H1 (cell line): ENCODE measurements around the gene BORCS6. TPM values are rescaled to one million over a fixed set of nuclear protein-coding genes. Genes with fewer than 3 reads are reported as not detected.

Experiments used
- CTCF ChIA-PET: fragments of 300-600 bp; sonication (Branson Sonifier 250); formaldehyde crosslinking; loops from one replicate; lab custom pipeline; 2021; ENCODE audit not compliant: partially characterized antibody; lab: Charles Lee
- POLR2A ChIA-PET: fragments of 300-600 bp; sonication (Branson Sonifier 250); formaldehyde crosslinking; loops from one replicate; lab custom pipeline; 2021; ENCODE audit warnings: inconsistent platforms; ENCODE audit not compliant: partially characterized antibody; lab: Charles Lee
- DNase-seq, 2 experiments: peaks; one replicate each; pipeline versions ENCODE4 v3.0.0 to v3.0.0-alpha.2; 2010 to 2022; ENCODE audit warnings: low spot score in 2 of 2, low read depth in 1 of 2, mixed read lengths in 1 of 2
- FAIRE-seq: peaks from 2 replicates; lab custom pipeline; 2011; peaks lifted over from hg19 to GRCh38; lab: Jason Lieb, UNC
- H2AFZ ChIP-seq: 2 replicates; pipeline ENCODE4 v1.8.1; 2012; ENCODE audit warnings: low read length, inconsistent platforms
- H2AK5ac ChIP-seq: 2 replicates; pipeline ENCODE4 v1.6.1; 2013; ENCODE audit warnings: low read depth, low read length
- H2BK120ac ChIP-seq: replicated peaks from 2 replicates; pipeline ENCODE3; 2013; ENCODE audit warnings: low read depth, low read length, inconsistent platforms
- H2BK12ac ChIP-seq: 2 replicates; pipeline ENCODE4 v1.6.1; 2013; ENCODE audit warnings: low read depth, low read length
- H2BK15ac ChIP-seq: 2 replicates; pipeline ENCODE4 v1.6.1; 2013; ENCODE audit warnings: low read length
- H2BK20ac ChIP-seq: 2 replicates; pipeline ENCODE4 v1.6.1; 2013; ENCODE audit warnings: low read length
- H2BK5ac ChIP-seq: 2 replicates; pipeline ENCODE4 v1.6.1; 2013; ENCODE audit warnings: low read depth, low read length
- H3K14ac ChIP-seq: 2 replicates; pipeline ENCODE4 v1.6.1; 2013; ENCODE audit warnings: inconsistent platforms; ENCODE audit not compliant: insufficient read length
- H3K18ac ChIP-seq: 2 replicates; pipeline ENCODE4 v1.6.1; 2013; ENCODE audit warnings: low read length; ENCODE audit errors: extremely low read depth
- H3K23ac ChIP-seq: 2 replicates; pipeline ENCODE4 v1.6.1; 2013; ENCODE audit warnings: inconsistent platforms; ENCODE audit not compliant: insufficient read length
- H3K23me2 ChIP-seq: 2 replicates; pipeline ENCODE4 v1.6.1; 2013; ENCODE audit warnings: low read depth, low read length
- H3K27ac ChIP-seq: 2 replicates; pipeline ENCODE4 v1.6.1; 2011; ENCODE audit warnings: low read depth, low read length, inconsistent platforms
- H3K27me3 ChIP-seq, 4 experiments: replicated peaks in 1 of 4; 1 replicate in 1 of 4; 2 replicates in 3 of 4; pipeline versions ENCODE4 v1.6.1 to v1.8.1; 2011 to 2013; ENCODE audit warnings: low read length in 3 of 4, mild to moderate bottlenecking in 3 of 4, inconsistent platforms in 2 of 4, mixed read lengths in 2 of 4, moderate library complexity in 1 of 4; ENCODE audit not compliant: control insufficient read depth in 3 of 4, insufficient read depth in 3 of 4; ENCODE audit errors: extremely low read depth in 1 of 4
- H3K36me3 ChIP-seq, 4 experiments: 2 replicates each; pipeline versions ENCODE4 v1.6.1 to v1.8.1; 2011 to 2013; ENCODE audit warnings: mild to moderate bottlenecking in 4 of 4, low read length in 3 of 4, moderate library complexity in 2 of 4, control low read depth in 1 of 4, inconsistent platforms in 1 of 4; ENCODE audit not compliant: insufficient read depth in 4 of 4, control insufficient read depth in 2 of 4
- H3K4ac ChIP-seq: replicated peaks from 2 replicates; pipeline ENCODE3; 2013; ENCODE audit warnings: low read length, low read depth, mixed read lengths, inconsistent platforms; ENCODE audit not compliant: insufficient read length
- H3K4me1 ChIP-seq, 4 experiments: replicated peaks in 1 of 4; 1 replicate in 1 of 4; 2 replicates in 3 of 4; pipeline versions ENCODE4 v1.6.1 to v1.8.1; 2011 to 2013; ENCODE audit warnings: low read length in 3 of 4, inconsistent platforms in 2 of 4, mixed read lengths in 1 of 4; ENCODE audit not compliant: insufficient read depth in 4 of 4, control insufficient read depth in 3 of 4
- H3K4me2 ChIP-seq, 2 experiments: 2 replicates each; pipeline versions ENCODE4 v1.6.1 to v1.8.1; 2011 to 2013; ENCODE audit warnings: low read depth in 2 of 2, low read length in 2 of 2, control low read depth in 1 of 2, inconsistent platforms in 1 of 2, mild to moderate bottlenecking in 1 of 2; ENCODE audit not compliant: insufficient read depth in 1 of 2
- H3K4me3 ChIP-seq, 4 experiments: fragments of 200-600, 300-600 bp in 1 of 4; sonication (generic), shearing (Covaris generic), sonication (Bioruptor Twin) in 1 of 4; 2 replicates each; pipeline versions ENCODE4 v1.5.1 to v1.8.1; 2011 to 2016; ENCODE audit warnings: low read length in 4 of 4, low read depth in 3 of 4, control low read depth in 2 of 4, inconsistent platforms in 2 of 4, mild to moderate bottlenecking in 2 of 4, mixed read lengths in 1 of 4, moderate library complexity in 1 of 4; ENCODE audit not compliant: insufficient read depth in 2 of 4; ENCODE audit errors: extremely low read depth in 1 of 4
- H3K56ac ChIP-seq: replicated peaks from 2 replicates; pipeline ENCODE3; 2013; ENCODE audit warnings: low read depth, mild to moderate bottlenecking, mixed read lengths, low read length, inconsistent platforms; ENCODE audit not compliant: insufficient read length
- H3K79me1 ChIP-seq: 2 replicates; pipeline ENCODE4 v1.6.1; 2013; ENCODE audit warnings: low read depth, low read length, control low read depth
- H3K79me2 ChIP-seq, 2 experiments: 2 replicates each; pipeline versions ENCODE4 v1.6.1 to v1.8.1; 2012 to 2013; ENCODE audit warnings: low read length in 2 of 2, mild to moderate bottlenecking in 2 of 2, inconsistent platforms in 1 of 2; ENCODE audit not compliant: insufficient read depth in 2 of 2, control insufficient read depth in 1 of 2
- H3K9ac ChIP-seq, 4 experiments: replicated peaks in 1 of 4; 1 replicate in 1 of 4; 2 replicates in 3 of 4; pipeline versions ENCODE4 v1.6.1 to v1.8.1; 2011 to 2013; ENCODE audit warnings: low read depth in 3 of 4, low read length in 3 of 4, control low read depth in 2 of 4, mild to moderate bottlenecking in 2 of 4, moderate library complexity in 2 of 4, inconsistent platforms in 1 of 4; ENCODE audit errors: extremely low read depth in 1 of 4
- H3K9me3 ChIP-seq, 2 experiments: 2 replicates each; pipeline versions ENCODE4 v1.6.1 to v1.8.1; 2012 to 2013; ENCODE audit warnings: mild to moderate bottlenecking in 2 of 2, moderate library complexity in 2 of 2, control low read depth in 1 of 2, inconsistent platforms in 1 of 2, low read depth in 1 of 2, low read length in 1 of 2, mixed read lengths in 1 of 2; ENCODE audit not compliant: insufficient read depth in 2 of 2
- H4K20me1 ChIP-seq, 2 experiments: replicated peaks in 1 of 2; 2 replicates each; pipeline versions ENCODE3 to v1.8.1; 2011 to 2013; ENCODE audit warnings: inconsistent platforms in 2 of 2, low read length in 2 of 2, mild to moderate bottlenecking in 1 of 2; ENCODE audit not compliant: insufficient read depth in 2 of 2, control insufficient read depth in 1 of 2
- H4K5ac ChIP-seq: 2 replicates; pipeline ENCODE4 v1.6.1; 2013; ENCODE audit warnings: low read length, low read depth, mixed read lengths, inconsistent platforms; ENCODE audit not compliant: insufficient read length
- H4K8ac ChIP-seq: 2 replicates; pipeline ENCODE4 v1.8.0; 2013; ENCODE audit warnings: mild to moderate bottlenecking, moderate library complexity, low read length, inconsistent platforms; ENCODE audit not compliant: insufficient read depth; ENCODE audit errors: extremely low read depth
- H4K91ac ChIP-seq: replicated peaks from 2 replicates; pipeline ENCODE3; 2013; ENCODE audit warnings: low read length, mixed read lengths, inconsistent platforms; ENCODE audit not compliant: insufficient read length
- BRCA1 ChIP-seq: IDR thresholded peaks from 2 replicates; pipeline ENCODE4 v1.6.1; 2012; ENCODE audit warnings: low read depth, low read length, improper control_type of control experiment
- CTBP2 ChIP-seq: IDR thresholded peaks from 2 replicates; pipeline ENCODE4 v1.7.0; 2011; ENCODE audit warnings: borderline replicate concordance, mild to moderate bottlenecking, moderate library complexity, mixed read lengths, low read length; ENCODE audit not compliant: insufficient read depth, insufficient read length
- E2F6 ChIP-seq: IDR thresholded peaks from 2 replicates; pipeline ENCODE4 v1.6.1; 2012; ENCODE audit warnings: inconsistent platforms
- EGR1 ChIP-seq: IDR thresholded peaks from 2 replicates; pipeline ENCODE4 v1.6.1; 2011; ENCODE audit warnings: low read depth, low read length, borderline replicate concordance
- MAFK ChIP-seq: IDR thresholded peaks from 2 replicates; pipeline ENCODE4 v1.6.1; 2012; ENCODE audit warnings: low read depth, mild to moderate bottlenecking, improper control_type of control experiment, low read length
- NRF1 ChIP-seq: IDR thresholded peaks from 2 replicates; pipeline ENCODE4 v1.6.1; 2011; ENCODE audit warnings: mild to moderate bottlenecking, low read depth, low read length, improper control_type of control experiment
- POU5F1 ChIP-seq: IDR thresholded peaks from 2 replicates; pipeline ENCODE4 v1.6.1; 2011; ENCODE audit warnings: low read depth, mild to moderate bottlenecking, low read length, moderate library complexity
- RBBP5 ChIP-seq: IDR thresholded peaks from 2 replicates; pipeline ENCODE4 v1.7.1; 2012; ENCODE audit warnings: low read depth, mild to moderate bottlenecking, inconsistent platforms, low read length, moderate library complexity, borderline replicate concordance
- RXRA ChIP-seq: IDR thresholded peaks from 2 replicates; pipeline ENCODE4 v1.6.1; 2011; ENCODE audit warnings: low read depth, mild to moderate bottlenecking, low read length, moderate library complexity; ENCODE audit not compliant: insufficient read depth
- SIX5 ChIP-seq: IDR thresholded peaks from 2 replicates; pipeline ENCODE4 v1.6.1; 2011; ENCODE audit warnings: mild to moderate bottlenecking, low read depth, low read length
- SP1 ChIP-seq: IDR thresholded peaks from 2 replicates; pipeline ENCODE4 v1.6.1; 2011; ENCODE audit warnings: low read depth, low read length
- TAF1 ChIP-seq: IDR thresholded peaks from 2 replicates; pipeline ENCODE4 v1.6.1; 2011; ENCODE audit warnings: mild to moderate bottlenecking, low read depth, low read length
- TBP ChIP-seq: IDR thresholded peaks from 2 replicates; pipeline ENCODE4 v1.6.1; 2011; ENCODE audit warnings: low read depth, low read length, improper control_type of control experiment
- WGBS, 2 experiments: shearing (Covaris generic) in 1 of 2; methylation state at CpG; one replicate each; pipeline versions ENCODE4 v1.1.6 to v1.1.7; 2013 to 2015; ENCODE audit warnings: low lambda C conversion rate in 2 of 2, mixed read lengths in 2 of 2, inconsistent platforms in 1 of 2, low coverage in 1 of 2, missing lambda C conversion rate in 1 of 2; ENCODE audit not compliant: insufficient replicate concordance in 2 of 2, insufficient coverage in 1 of 2, insufficient read length in 1 of 2; ENCODE audit errors: extremely low coverage in 1 of 2, missing lambda C conversion rate in 1 of 2; 5-methylcytosine and 5-hydroxymethylcytosine counted together
- polyA plus RNA-seq, 7 experiments: library from polyadenylated mRNA; depleted of rRNA in 3 of 7; stranded (reverse) in 5 of 7; unstranded in 2 of 7; fragments of >200 nt in 5 of 7; fragments of 200-250 nt in 2 of 7; gene quantifications; 1 replicate in 5 of 7; 2 replicates in 1 of 7; 4 replicates in 1 of 7; pipeline versions ENCODE4 v1.2.1 to v1.2.3, GENCODE V29; 2011 to 2013; ENCODE audit warnings: missing spikeins in 2 of 7, mixed read lengths in 2 of 7
- total RNA-seq: library from RNA; stranded (reverse); fragmentation: NEBNext Ultra II Directional; extraction: Animal tissue kit (Norgen Biotek cat#: 25700); gene quantifications from 2 replicates; pipeline ENCODE4 v1.2.1, GENCODE V29; 2021

BORCS6 gene
- total and polyA plus RNA-seq, 2 of the 8 experiments (the other 6 are each of a cell fraction or from before 2014, with no cell fraction given) = 3.3 to 3.6 TPM

GRCh38 chr17:8142887-8143580 lies 46.9 kb downstream of the BORCS6 start:
- Histone ChIP-seq H3K23me2 (peaks cover 6% of the 10 kb centered on the region), H3K79me1 (no peaks in the 10 kb centered on the region), H3K14ac (no peak overlapping the region), H3K9ac (no peak overlapping the region), H2BK5ac (no peak overlapping the region), H2AFZ (no peak overlapping the region), H3K4me1 (peaks cover 0 to 3% (median 1%) of the 10 kb centered on the region in 4 experiments; a peak in 2 of 7 replicates), H3K56ac (no peak overlapping the region), H3K4me2 (no peak overlapping the region), H3K27ac (no peak overlapping the region), H4K91ac (no peak overlapping the region), H3K79me2 (no peaks in the 10 kb centered on the region), H2BK20ac (no peak overlapping the region), H3K27me3 (no peaks in the 10 kb centered on the region), H3K23ac (no peak overlapping the region), H3K4me3 (no peak overlapping the region), H2BK15ac (no peak overlapping the region), H3K9me3 (no peaks in the 10 kb centered on the region), H3K18ac (no peak overlapping the region), H4K8ac (0 out of 2 replicates have a peak overlapping the region, but pooled peaks have one; percentile 16), H2BK120ac (no peak overlapping the region), H4K20me1 (peaks cover 2 to 16% of the 10 kb centered on the region in 2 experiments), H4K5ac (no peak overlapping the region), H2BK12ac (no peak overlapping the region), H3K4ac (no peak overlapping the region), H3K36me3 (peaks cover 7 to 43% (median 32%) of the 10 kb centered on the region in 4 experiments), H2AK5ac (no peak overlapping the region)
- FAIRE-seq (no peak), DNase-seq (no peak)
- WGBS, 2 experiments = 88% methylated on average over 9 of the region's 15 CpGs; no CpG with 5 or more reads in 1 of the 2 experiments
- ChIA-PET CTCF (interaction anchor here (0.5 to 14.1 kb wide), 6 partner anchors 15 to 166 kb away, joined by 3 to 133 read pairs (median 3); partner anchors contain the start of gene VAMP2), POLR2A (interaction anchor here (1.2 to 5.1 kb wide), 4 partner anchors 10 to 96 kb away, joined by 3 to 21 read pairs (median 6); no protein-coding TSS in a partner anchor)
- TF ChIP-seq E2F6 (no peak), EGR1 (no peak), BRCA1 (no peak), RXRA (no peak), TBP (no peak), TAF1 (no peak), SP1 (no peak), POU5F1 (no peak), SIX5 (no peak), RBBP5 (no peak), CTBP2 (no peak), NRF1 (no peak), MAFK (no peak)
